ENCODE data around the gene KCNK17.

- TF ChIP-seq CTCF (conservative IDR thresholded peaks at IDR 0.05; ENCODE audit: low read length) (no peak), EZH2phosphoT487 (IDR thresholded peaks at IDR 0.05; ENCODE audit: borderline replicate concordance, low read depth, low read length) (no peak)
Measured at GRCh38 chr6:39339096-39339867, 25.1 kb upstream of the KCNK17 start.
